Neutrophil (primary cell): ENCODE measurements around the gene PGLYRP2.

Experiments
- H3K27ac ChIP-seq: fragments of 200-600 bp; sonication (generic); 2 replicates; pipeline ENCODE4 v1.5.1; 2016; ENCODE audit warnings: mild to moderate bottlenecking, moderate library complexity
- H3K27me3 ChIP-seq: fragments of 200-600 bp; sonication (generic); 2 replicates; pipeline ENCODE4 v1.6.0; 2016; ENCODE audit warnings: mild to moderate bottlenecking
- H3K36me3 ChIP-seq: fragments of 200-600 bp; sonication (generic); 2 replicates; pipeline ENCODE4 v1.5.1; 2017
- H3K4me1 ChIP-seq, 2 experiments: fragments of 200-600 bp in 1 of 2; sonication (generic) in 1 of 2; 1 replicate in 1 of 2; 2 replicates in 1 of 2; pipeline versions ENCODE4 v1.5.1 to v1.6.1; 2013 to 2016; ENCODE audit warnings: low read depth in 1 of 2, low read length in 1 of 2, mild to moderate bottlenecking in 1 of 2, moderate library complexity in 1 of 2; ENCODE audit not compliant: control insufficient read depth in 1 of 2, insufficient read depth in 1 of 2
- H3K4me3 ChIP-seq, 2 experiments: fragments of 200-600 bp in 1 of 2; sonication (generic) in 1 of 2; 1 replicate in 1 of 2; 2 replicates in 1 of 2; pipeline ENCODE4 v1.5.1; 2013 to 2016; ENCODE audit warnings: low read depth in 1 of 2, low read length in 1 of 2, mild to moderate bottlenecking in 1 of 2, moderate library complexity in 1 of 2
- H3K9me3 ChIP-seq: fragments of 200-600 bp; sonication (generic); 2 replicates; pipeline ENCODE4 v1.5.1; 2016
- TF ChIP-seq, protein P1 (sequence below): fragments of 200-600 bp; sonication (generic); IDR thresholded peaks from 2 replicates; pipeline ENCODE4 v1.5.1; 2016; ENCODE audit warnings: antibody characterized with exemption

Gene PGLYRP2

DNA sequence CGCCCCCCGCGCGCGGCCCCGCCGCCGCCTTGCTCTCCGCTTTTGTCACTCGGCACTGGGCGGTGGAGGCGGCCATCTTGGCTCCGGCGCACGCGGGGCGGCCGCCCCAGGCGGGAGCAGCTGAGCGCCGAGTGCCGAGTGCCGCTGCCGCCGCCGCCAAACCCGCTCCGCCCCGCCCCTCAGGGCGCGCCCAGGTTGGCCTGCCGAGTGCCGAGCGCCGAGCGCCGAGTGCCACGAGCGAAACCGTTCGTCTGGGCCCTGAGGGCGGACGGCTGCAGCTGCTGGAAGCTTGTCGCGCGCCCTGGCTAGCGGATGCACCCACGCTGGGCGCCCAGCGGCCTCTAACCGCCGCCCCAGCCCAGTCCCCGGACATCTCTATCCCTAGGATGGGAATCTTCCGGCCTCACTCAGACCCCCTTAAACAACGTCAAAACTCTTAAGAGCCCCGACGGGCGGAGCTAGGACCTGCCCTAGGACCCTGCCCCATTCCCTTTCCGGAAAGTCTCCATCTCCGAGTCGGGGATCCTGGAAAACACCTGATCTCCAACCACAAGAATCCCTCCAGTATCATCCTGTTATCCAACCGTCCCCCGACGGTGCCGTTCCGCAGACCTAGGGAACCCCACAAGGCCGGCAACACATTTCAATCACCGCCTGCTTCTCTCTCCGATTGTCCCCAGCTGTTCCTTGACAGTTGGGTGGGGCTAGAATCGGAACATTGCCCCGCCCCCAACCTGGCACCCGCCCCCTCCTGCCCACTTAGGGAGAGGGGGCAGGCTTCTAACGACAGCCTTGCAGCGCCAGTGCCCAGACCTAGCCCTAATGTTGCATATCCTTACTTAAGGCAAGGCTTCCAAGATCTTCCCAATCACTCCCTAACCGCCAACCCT lies 46.4 kb downstream of the PGLYRP2 start:
- Histone ChIP-seq H3K4me1 (peaks cover 24% of the 10 kb centered on the region in 2 experiments), H3K36me3 (peaks cover 59% of the 10 kb centered on the region), H3K9me3 (no peaks in the 10 kb centered on the region), H3K27ac (peak overlapping the region; percentile 84), H3K27me3 (no peaks in the 10 kb centered on the region), H3K4me3 (peak overlapping the region; percentile 77 to 78)
- TF ChIP-seq, protein P1, sequence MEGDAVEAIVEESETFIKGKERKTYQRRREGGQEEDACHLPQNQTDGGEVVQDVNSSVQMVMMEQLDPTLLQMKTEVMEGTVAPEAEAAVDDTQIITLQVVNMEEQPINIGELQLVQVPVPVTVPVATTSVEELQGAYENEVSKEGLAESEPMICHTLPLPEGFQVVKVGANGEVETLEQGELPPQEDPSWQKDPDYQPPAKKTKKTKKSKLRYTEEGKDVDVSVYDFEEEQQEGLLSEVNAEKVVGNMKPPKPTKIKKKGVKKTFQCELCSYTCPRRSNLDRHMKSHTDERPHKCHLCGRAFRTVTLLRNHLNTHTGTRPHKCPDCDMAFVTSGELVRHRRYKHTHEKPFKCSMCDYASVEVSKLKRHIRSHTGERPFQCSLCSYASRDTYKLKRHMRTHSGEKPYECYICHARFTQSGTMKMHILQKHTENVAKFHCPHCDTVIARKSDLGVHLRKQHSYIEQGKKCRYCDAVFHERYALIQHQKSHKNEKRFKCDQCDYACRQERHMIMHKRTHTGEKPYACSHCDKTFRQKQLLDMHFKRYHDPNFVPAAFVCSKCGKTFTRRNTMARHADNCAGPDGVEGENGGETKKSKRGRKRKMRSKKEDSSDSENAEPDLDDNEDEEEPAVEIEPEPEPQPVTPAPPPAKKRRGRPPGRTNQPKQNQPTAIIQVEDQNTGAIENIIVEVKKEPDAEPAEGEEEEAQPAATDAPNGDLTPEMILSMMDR: peak; percentile 36

DNA sequence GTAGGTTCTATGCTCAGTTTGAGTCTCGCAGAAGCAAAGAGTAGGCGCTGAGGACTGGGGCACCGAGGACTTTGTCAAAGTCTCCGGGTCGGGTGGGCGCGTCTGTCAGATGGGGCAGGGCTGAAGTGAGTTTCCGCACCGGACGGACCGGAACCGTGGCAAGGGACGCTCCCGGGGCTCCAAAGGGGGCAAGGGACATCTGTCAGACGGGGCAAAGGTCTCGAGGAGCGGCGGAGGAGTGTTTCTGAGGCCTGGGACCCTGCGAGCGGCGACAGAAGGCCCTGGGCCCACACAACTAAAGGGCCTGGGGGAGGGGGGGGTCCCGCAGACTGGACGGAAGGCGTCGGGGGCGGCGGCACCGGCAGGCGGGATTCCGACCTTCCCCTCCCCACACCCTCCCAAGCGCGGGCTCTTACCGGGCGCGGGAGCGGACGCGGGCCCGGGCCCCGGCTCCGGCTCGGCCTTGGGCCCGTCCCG lies 47.2 kb downstream of the PGLYRP2 start:
- H3K36me3 ChIP-seq: peaks cover 60% of the 10 kb centered on the region
- no peaks in the 10 kb centered on the region for H3K27me3 ChIP-seq
- TF ChIP-seq, protein P1: no peak
- peak overlapping the region; percentile 52 to 61 for H3K4me3 ChIP-seq
- H3K9me3 ChIP-seq: no peaks in the 10 kb centered on the region
- peak overlapping the region; percentile 27 for H3K27ac ChIP-seq
- H3K4me1 ChIP-seq: peaks cover 24% of the 10 kb centered on the region in 2 experiments

DNA sequence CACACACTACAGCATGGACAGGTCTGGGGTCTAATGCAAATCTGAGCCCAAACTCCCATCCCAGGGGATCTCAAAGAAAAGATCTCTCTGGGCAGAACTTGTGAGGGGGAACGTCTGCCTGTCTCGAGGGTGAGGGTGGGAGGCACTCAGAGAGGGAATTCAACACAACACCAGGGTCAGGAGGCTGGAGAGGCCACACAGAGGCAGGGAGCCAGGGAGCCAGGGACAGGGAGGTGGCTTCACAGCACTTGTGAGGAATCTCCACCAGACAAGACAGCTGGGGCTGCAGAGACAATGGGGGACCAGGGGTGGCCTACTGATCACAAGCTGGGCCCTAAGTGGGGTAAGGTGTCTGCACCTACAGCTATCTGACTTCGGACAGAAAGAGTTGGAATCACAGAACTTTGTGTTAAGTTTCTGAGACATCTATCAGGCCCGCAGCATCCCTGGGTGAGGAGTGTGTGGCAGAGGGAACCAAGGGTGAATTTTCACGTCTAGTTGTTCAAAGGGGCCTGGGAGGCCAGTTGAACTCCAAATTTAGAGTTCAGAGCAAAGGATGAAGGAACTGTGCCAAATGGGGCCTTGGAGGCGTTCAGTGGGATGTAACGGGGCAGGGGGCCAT lies 47.8 kb downstream of the PGLYRP2 start:
- TF ChIP-seq, protein P1: no peak
- Histone ChIP-seq H3K36me3 (peaks cover 60% of the 10 kb centered on the region), H3K27ac (peak overlapping the region; percentile 27), H3K27me3 (no peaks in the 10 kb centered on the region), H3K9me3 (no peaks in the 10 kb centered on the region), H3K4me1 (peaks cover 24% of the 10 kb centered on the region in 2 experiments), H3K4me3 (peak overlapping the region; percentile 52 to 61)

DNA sequence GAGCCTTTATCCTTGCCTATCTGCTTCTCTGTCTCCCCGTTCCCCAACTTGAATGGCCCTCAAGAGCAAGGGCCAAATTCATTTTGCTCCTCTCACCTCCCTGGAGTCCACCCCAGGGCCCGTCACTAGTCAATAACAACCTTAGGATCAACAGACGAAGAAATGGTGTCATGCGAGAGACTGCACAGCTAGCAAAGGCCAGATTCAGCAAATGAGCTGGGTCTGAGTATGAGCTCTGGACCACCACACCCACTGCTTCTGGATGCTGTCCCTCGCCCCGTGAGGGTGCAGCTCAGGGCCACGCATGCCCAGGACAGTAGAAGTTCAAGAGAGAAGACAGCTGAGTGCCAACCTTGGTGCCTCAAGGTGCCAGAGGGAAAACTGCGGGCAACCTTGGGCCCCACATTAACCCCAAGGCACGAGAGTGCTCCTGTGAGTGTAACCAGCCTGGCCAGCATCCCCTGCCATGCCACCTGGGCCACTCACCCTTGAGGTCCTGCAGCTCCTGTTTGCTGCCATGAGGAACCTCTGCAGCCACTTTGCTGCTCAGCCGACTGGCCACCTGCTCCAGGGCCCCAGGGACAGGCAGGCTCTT lies 48.7 kb downstream of the PGLYRP2 start:
- Histone ChIP-seq H3K4me3 (no peak overlapping the region), H3K27ac (no peak overlapping the region), H3K36me3 (peaks cover 59% of the 10 kb centered on the region), H3K27me3 (no peaks in the 10 kb centered on the region), H3K9me3 (no peaks in the 10 kb centered on the region), H3K4me1 (peaks cover 24% of the 10 kb centered on the region in 2 experiments)
- TF ChIP-seq, protein P1: no peak

DNA sequence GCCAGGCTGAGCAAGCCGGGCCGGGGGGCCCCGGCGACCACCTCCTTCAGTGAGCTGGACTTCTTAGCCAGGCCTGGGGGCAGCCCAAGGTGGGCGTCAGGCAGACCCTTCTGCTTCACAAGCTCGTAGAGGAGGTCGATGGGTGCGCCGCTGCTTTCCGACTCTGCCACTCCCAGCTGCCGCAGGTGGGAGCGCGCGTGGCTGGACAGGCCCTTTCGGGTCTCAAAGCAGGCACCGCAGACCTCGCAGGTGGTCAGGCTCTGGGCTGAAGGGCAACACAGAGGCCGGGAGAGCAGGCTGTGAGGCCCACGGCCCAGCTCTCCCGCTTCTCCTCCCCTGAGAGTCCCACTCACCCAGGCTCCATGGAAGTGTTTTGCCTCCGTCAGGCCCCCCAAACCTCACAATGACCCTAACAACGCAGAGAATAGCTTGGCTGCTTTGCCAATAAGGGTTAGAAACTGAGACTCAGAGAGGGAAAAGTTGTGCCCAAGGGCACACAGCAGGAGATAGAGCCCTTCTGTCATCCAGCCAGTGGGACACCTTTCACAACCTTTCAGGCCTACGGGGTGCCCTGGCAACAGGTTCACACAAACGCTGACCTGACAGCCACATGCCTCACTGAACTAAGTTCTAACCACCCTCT lies 49.4 kb downstream of the PGLYRP2 start:
- H3K27ac ChIP-seq: no peak overlapping the region
- no peaks in the 10 kb centered on the region for H3K9me3 ChIP-seq
- no peak overlapping the region for H3K4me3 ChIP-seq
- peaks cover 62% of the 10 kb centered on the region for H3K36me3 ChIP-seq
- H3K27me3 ChIP-seq: no peaks in the 10 kb centered on the region
- TF ChIP-seq, protein P1: no peak
- H3K4me1 ChIP-seq: peaks cover 24% of the 10 kb centered on the region in 2 experiments
